Left lobe of liver (tissue), 2 donors: ENCODE results near the gene CROCC2. TPM values are rescaled to one million over a fixed set of nuclear protein-coding genes. Genes with fewer than 3 reads are reported as not detected.

Source experiments
- ATAC-seq: fragments of 200-7000 bp; cut with Tn5 transposase; one replicate; pipeline ENCODE4 v1.9.1; 2020; ENCODE audit warnings: mild to moderate bottlenecking, moderate library complexity
- DNase-seq: peaks from one replicate; pipeline ENCODE4 v3.0.0-alpha.2; 2020; ENCODE audit warnings: low spot score
- total RNA-seq: library from RNA; stranded (reverse); gene quantifications from one replicate; pipeline ENCODE4 v1.2.1, GENCODE V29; 2021
- donor health status: DM: no; HTN: no; CAD: no; lungs with moderate emphysema.
- donor health status: DM: no; HTN: yes; CAD: no.

CROCC2 gene
- total RNA-seq, 1 donor from 2014 or later, result 0.05 TPM

- no peak for ATAC-seq
- peak; percentile 39 for DNase-seq
Observed at GRCh38 chr2:240953426-240954410, 47.6 kb downstream of the CROCC2 start.

- ATAC-seq (no peak), DNase-seq (no peak)
Observed at GRCh38 chr2:240954436-240955305, 48.5 kb downstream of the CROCC2 start.

- DNase-seq (peak; percentile 44), ATAC-seq (no peak)
Observed at GRCh38 chr2:240955306-240956170, 49.4 kb downstream of the CROCC2 start.

- ATAC-seq, result no peak
- peak; percentile 41 for DNase-seq
Observed at GRCh38 chr2:240956171-240956934, 50.2 kb downstream of the CROCC2 start.

GRCh38 chr2:240956935-240957655 lies 51.0 kb downstream of the CROCC2 start:
- ATAC-seq (no peak), DNase-seq (peak; percentile 41)

- DNase-seq, result peak; percentile 43
Observed at GRCh38 chr2:240957656-240958365, 51.7 kb downstream of the CROCC2 start.

GRCh38 chr2:240958366-240959213 lies 52.5 kb downstream of the CROCC2 start:
- DNase-seq, result peak; percentile 42
- ATAC-seq, result no peak

More at GRCh38 chr2:240957656-240958365, 51.7 kb downstream of the CROCC2 start:
- ATAC-seq, result no peak

GRCh38 chr2:240959214-240959940 lies 53.2 kb downstream of the CROCC2 start:
- ATAC-seq (no peak), DNase-seq (peak; percentile 44)

- ATAC-seq, result no peak
- DNase-seq, result peak; percentile 47
Observed at GRCh38 chr2:240959941-240960308, 53.8 kb downstream of the CROCC2 start.

- peak; percentile 64 for ATAC-seq
- DNase-seq, result peak; percentile 74
Observed at GRCh38 chr2:240960309-240960970, 54.3 kb downstream of the CROCC2 start.

GRCh38 chr2:240960971-240961876 lies 55.1 kb downstream of the CROCC2 start:
- ATAC-seq (no peak), DNase-seq (peak; percentile 43)

- no peak for ATAC-seq
- DNase-seq, result no peak
Observed at GRCh38 chr2:240961910-240962299, 55.8 kb downstream of the CROCC2 start.

- DNase-seq (peak; percentile 78), ATAC-seq (peak; percentile 62)
Observed at GRCh38 chr2:240962300-240963064, 56.3 kb downstream of the CROCC2 start.

GRCh38 chr2:240963065-240963867 lies 57.1 kb downstream of the CROCC2 start:
- peak; percentile 48 for DNase-seq
- ATAC-seq, result no peak
